ENCODE data around the gene LGR4. TPM values are rescaled to one million over a fixed set of nuclear protein-coding genes. Genes with fewer than 3 reads are reported as not detected.

Gene LGR4
- total RNA-seq, 4 donors from 2014 or later: 26.5 to 51.3 (median 31.9) TPM

DNA sequence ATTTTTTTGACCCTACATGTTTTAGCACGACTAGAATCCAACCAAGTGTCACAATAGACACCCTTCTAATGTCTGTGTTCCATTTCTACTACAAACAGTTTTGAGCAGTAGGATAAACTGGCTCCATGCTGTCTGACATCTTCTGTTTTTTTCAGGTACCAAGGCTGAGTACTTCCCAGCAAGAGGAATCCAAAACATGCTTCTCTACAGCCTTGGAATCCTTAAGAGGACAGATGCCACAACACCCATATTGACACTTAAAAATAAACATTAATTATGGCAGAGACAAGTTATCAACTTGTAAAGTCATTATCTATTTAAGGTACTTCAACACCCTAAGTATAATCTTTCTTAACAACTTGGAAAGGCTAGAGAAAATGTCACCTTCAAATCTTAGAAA, 54.2 kb downstream of the LGR4 start:
- Histone ChIP-seq H3K36me3 (no peaks in the 10 kb centered on the region), H3K4me3 (no peak overlapping the region), H3K27me3 (no peaks in the 10 kb centered on the region), H3K9me3 (no peaks in the 10 kb centered on the region), H3K4me1 (peaks cover 0 to 28% (median 3%) of the 10 kb centered on the region in 4 donors), H3K27ac (no peak overlapping the region)
- 72 to 75% methylated on average over 1 of the region's 1 CpG for WGBS, 2 donors
- DNase-seq (ENCODE audit: low spot score in 2 of 2): no peak
- TF ChIP-seq EP300 (IDR thresholded peaks at IDR 0.05) (no peak), CTCF (IDR thresholded peaks at IDR 0.05) (no peak), POLR2A (IDR thresholded peaks at IDR 0.05) (no peak)

DNA sequence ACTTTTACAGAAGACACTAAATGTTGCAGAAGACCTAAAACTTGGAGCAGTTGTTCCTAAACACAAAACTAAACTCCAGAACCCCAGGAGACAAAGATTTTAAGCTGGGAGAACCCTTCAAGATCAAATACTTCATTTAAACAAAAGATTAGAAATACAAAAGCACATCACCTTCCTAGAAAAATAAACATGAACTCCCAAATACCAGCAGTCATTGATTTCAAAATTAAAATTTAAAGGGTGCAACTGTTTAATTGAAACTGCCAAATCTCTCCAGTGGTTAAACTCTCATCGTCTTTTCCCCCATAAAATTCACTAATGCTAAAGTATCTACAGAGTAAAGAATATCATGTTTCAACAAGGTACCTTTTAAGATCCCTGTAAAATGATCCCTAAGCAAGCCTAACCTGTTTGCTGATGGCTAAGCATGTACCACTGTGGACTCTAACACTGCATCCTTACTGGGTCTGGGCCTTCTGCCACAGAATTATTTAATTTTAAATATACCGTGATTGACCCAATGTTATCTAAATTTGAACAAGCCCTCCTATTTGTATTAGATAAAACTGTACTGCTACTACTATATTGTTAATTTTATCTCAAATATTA, 55.9 kb downstream of the LGR4 start:
- Histone ChIP-seq H3K36me3 (no peaks in the 10 kb centered on the region), H3K27ac (no peak overlapping the region), H3K9me3 (no peaks in the 10 kb centered on the region), H3K4me1 (peaks cover 0 to 12% (median 0%) of the 10 kb centered on the region in 4 donors), H3K27me3 (no peaks in the 10 kb centered on the region), H3K4me3 (no peak overlapping the region)
- no peak for DNase-seq (ENCODE audit: low spot score in 2 of 2)
- no peak for TF ChIP-seq CTCF (IDR thresholded peaks at IDR 0.05)
- no peak for TF ChIP-seq POLR2A (IDR thresholded peaks at IDR 0.05)
- no peak for TF ChIP-seq EP300 (IDR thresholded peaks at IDR 0.05)
- 80 to 91% methylated on average over 2 of the region's 2 CpGs for WGBS, 2 donors

- Histone ChIP-seq H3K27me3 (no peaks in the 10 kb centered on the region), H3K36me3 (no peaks in the 10 kb centered on the region), H3K9me3 (no peaks in the 10 kb centered on the region), H3K27ac (no peak overlapping the region), H3K4me3 (no peak overlapping the region), H3K4me1 (peaks cover 0 to 7% (median 2%) of the 10 kb centered on the region in 4 donors)
- WGBS, 2 donors: 78 to 91% methylated on average over 3 of the region's 3 CpGs
- TF ChIP-seq CTCF (IDR thresholded peaks at IDR 0.05) (no peak), EP300 (IDR thresholded peaks at IDR 0.05) (no peak), POLR2A (IDR thresholded peaks at IDR 0.05) (no peak)
- no peak for DNase-seq (ENCODE audit: low spot score in 2 of 2)
Observed at GRCh38 chr11:27414644-27415043, 57.9 kb downstream of the LGR4 start.

- Histone ChIP-seq H3K27me3 (no peaks in the 10 kb centered on the region), H3K36me3 (no peaks in the 10 kb centered on the region), H3K9me3 (no peaks in the 10 kb centered on the region), H3K4me3 (no peak overlapping the region), H3K27ac (no peak overlapping the region), H3K4me1 (peaks cover 0 to 14% (median 2%) of the 10 kb centered on the region in 4 donors)
- no peak for DNase-seq (ENCODE audit: low spot score in 2 of 2)
- TF ChIP-seq EP300 (IDR thresholded peaks at IDR 0.05) (no peak), CTCF (IDR thresholded peaks at IDR 0.05) (no peak), POLR2A (IDR thresholded peaks at IDR 0.05) (no peak)
- WGBS, 2 donors: 90 to 96% methylated on average over 5 of the region's 5 CpGs
Observed at GRCh38 chr11:27413218-27413617, 59.4 kb downstream of the LGR4 start.

- Histone ChIP-seq H3K4me3 (no peak overlapping the region), H3K9me3 (no peaks in the 10 kb centered on the region), H3K27me3 (no peaks in the 10 kb centered on the region), H3K4me1 (peaks cover 0 to 16% (median 2%) of the 10 kb centered on the region in 4 donors), H3K27ac (no peak overlapping the region), H3K36me3 (no peaks in the 10 kb centered on the region)
- TF ChIP-seq CTCF (IDR thresholded peaks at IDR 0.05) (no peak), EP300 (IDR thresholded peaks at IDR 0.05) (no peak), POLR2A (IDR thresholded peaks at IDR 0.05) (no peak)
- DNase-seq (ENCODE audit: low spot score in 2 of 2): no peak
Observed at GRCh38 chr11:27412192-27412691, 60.3 kb downstream of the LGR4 start.

Measured in tibial nerve (tissue), 4 donors.